Esophagus squamous epithelium (tissue), 4 donors: ENCODE data around the gene CHI3L1.

Source experiments
- POLR2A ChIP-seq, 4 donors: fragments of 450-650 bp; IDR thresholded peaks; one replicate each; pipeline ENCODE4 v1.6.1; 2017; ENCODE audit warnings: antibody characterized with exemption in 4 of 4, mild to moderate bottlenecking in 4 of 4, moderate library complexity in 3 of 4
- TF ChIP-seq, protein P1 (sequence below), 6 experiments: fragments of 450-650 bp in 4 of 6; fragments of 200-600 bp in 2 of 6; sonication (generic) in 2 of 6; IDR thresholded peaks; one replicate each; pipeline ENCODE4 v1.5.1; 2016 to 2019; ENCODE audit warnings: antibody characterized with exemption in 6 of 6, mild to moderate bottlenecking in 4 of 6, moderate library complexity in 4 of 6

DNA sequence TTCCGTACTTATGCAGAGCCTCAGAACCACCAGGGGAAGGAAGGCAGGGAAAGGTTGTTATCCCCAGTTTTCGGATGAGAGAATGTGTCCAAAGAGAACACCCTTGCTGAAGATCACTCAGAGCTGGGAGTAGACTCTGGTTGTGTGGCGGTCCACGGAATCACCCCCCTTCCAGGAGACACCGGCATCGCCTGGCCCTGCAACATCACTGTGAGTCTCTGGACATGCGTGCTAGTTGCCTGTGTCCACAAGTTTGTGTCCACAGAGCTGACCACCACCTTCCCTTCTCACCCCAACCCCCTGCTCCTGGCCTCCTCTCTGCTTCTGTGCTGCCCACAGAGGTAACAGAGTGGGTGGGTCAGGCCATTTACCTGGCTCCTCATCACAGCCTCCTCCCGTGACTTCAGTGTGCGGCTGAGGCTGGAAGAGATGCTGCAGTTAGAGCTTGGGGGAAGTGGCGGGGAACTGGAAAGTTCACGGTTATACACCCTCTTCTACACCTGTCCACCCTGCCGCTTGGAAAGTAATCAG, 18.2 kb downstream of the CHI3L1 start:
- TF ChIP-seq POLR2A (IDR thresholded peaks at IDR 0.05) = no peak
- TF ChIP-seq, protein P1, sequence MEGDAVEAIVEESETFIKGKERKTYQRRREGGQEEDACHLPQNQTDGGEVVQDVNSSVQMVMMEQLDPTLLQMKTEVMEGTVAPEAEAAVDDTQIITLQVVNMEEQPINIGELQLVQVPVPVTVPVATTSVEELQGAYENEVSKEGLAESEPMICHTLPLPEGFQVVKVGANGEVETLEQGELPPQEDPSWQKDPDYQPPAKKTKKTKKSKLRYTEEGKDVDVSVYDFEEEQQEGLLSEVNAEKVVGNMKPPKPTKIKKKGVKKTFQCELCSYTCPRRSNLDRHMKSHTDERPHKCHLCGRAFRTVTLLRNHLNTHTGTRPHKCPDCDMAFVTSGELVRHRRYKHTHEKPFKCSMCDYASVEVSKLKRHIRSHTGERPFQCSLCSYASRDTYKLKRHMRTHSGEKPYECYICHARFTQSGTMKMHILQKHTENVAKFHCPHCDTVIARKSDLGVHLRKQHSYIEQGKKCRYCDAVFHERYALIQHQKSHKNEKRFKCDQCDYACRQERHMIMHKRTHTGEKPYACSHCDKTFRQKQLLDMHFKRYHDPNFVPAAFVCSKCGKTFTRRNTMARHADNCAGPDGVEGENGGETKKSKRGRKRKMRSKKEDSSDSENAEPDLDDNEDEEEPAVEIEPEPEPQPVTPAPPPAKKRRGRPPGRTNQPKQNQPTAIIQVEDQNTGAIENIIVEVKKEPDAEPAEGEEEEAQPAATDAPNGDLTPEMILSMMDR (IDR thresholded peaks at IDR 0.05) = no peak
